HG03354 (cell line): ENCODE data around the gene IL23A.
"Not testable (repeated sequence)": the region's sequence is repeated elsewhere in the genome, so short reads cannot be mapped to it uniquely, and the experiment has no call there.

ENCODE experiments used
- ATAC-seq: cut with Tn5 transposase; IDR thresholded peaks from one replicate; pipeline ENCODE4 v1.9.1; 2021; ENCODE audit warnings: mild to moderate bottlenecking; ENCODE audit not compliant: unreplicated experiment, poor library complexity, severe bottlenecking

The IL23A gene

GRCh38 chr12:56321610-56322009 lies 17.1 kb upstream of the IL23A start:
- not testable (repeated sequence) for ATAC-seq

- no peak for ATAC-seq
Measured at GRCh38 chr12:56324206-56324605, 14.5 kb upstream of the IL23A start.

GRCh38 chr12:56326126-56326525 lies 12.6 kb upstream of the IL23A start:
- no peak for ATAC-seq

- ATAC-seq, result no peak
Measured at GRCh38 chr12:56326533-56326932, 12.2 kb upstream of the IL23A start.

- ATAC-seq, result no peak
Measured at GRCh38 chr12:56330936-56331490, 7.7 kb upstream of the IL23A start.

- no peak for ATAC-seq
Measured at GRCh38 chr12:56332512-56333196, 6.0 kb upstream of the IL23A start.

GRCh38 chr12:56333197-56333678 lies 5.4 kb upstream of the IL23A start:
- no peak for ATAC-seq

GRCh38 chr12:56333679-56334489 lies 4.8 kb upstream of the IL23A start, which contains the start of gene PAN2:
PAN2 (minus strand) TSS chr12:56334000; CDS start chr12:56333094, 906 bp downstream.
- ATAC-seq, result peak; percentile 96

- no peak for ATAC-seq
Measured at GRCh38 chr12:56334490-56334793, 4.2 kb upstream of the IL23A start.

GRCh38 chr12:56335527-56335926 lies 3.2 kb upstream of the IL23A start:
- not testable (repeated sequence) for ATAC-seq

- ATAC-seq, result no peak
Measured at GRCh38 chr12:56336361-56337167, 2.1 kb upstream of the IL23A start.

GRCh38 chr12:56337753-56338251 lies 882 bp upstream of the IL23A start:
- no peak for ATAC-seq

- ATAC-seq, result no peak
Measured at GRCh38 chr12:56339158-56339422, 406 bp downstream of the IL23A start.

- ATAC-seq, result no peak
Measured at GRCh38 chr12:56341616-56342015, 2.9 kb downstream of the IL23A start.

- not testable (repeated sequence) for ATAC-seq
Measured at GRCh38 chr12:56342290-56342689, 3.6 kb downstream of the IL23A start.

GRCh38 chr12:56346675-56347074 lies 8.0 kb downstream of the IL23A start:
- ATAC-seq, result no peak

GRCh38 chr12:56347255-56347654 lies 8.6 kb downstream of the IL23A start:
- not testable (repeated sequence) for ATAC-seq

- ATAC-seq, result no peak
Measured at GRCh38 chr12:56348776-56349175, 10.1 kb downstream of the IL23A start.

GRCh38 chr12:56350662-56351061 lies 12.0 kb downstream of the IL23A start:
- no peak for ATAC-seq

- ATAC-seq, result no peak
Measured at GRCh38 chr12:56351325-56351724, 12.6 kb downstream of the IL23A start.
